ENCODE results near the gene HSD17B14. TPM values are rescaled to one million over a fixed set of nuclear protein-coding genes. Genes with fewer than 3 reads are reported as not detected.

The HSD17B14 gene
- total RNA-seq, 1 donor from 2014 or later, result 0.40 TPM

Other genes with a start within 250 kb of the HSD17B14 start
- gene SPACA4, start 229.7 kb downstream of the HSD17B14 start, total RNA-seq, result 0.64 TPM
- gene FAM83E, start 221.4 kb downstream of the HSD17B14 start, total RNA-seq, result 6.5 TPM
- gene RPL18, start 217.3 kb downstream of the HSD17B14 start, total RNA-seq, result 1,668 TPM
- gene SPHK2, start 217.0 kb downstream of the HSD17B14 start, total RNA-seq, result 7.7 TPM
- 6.7 TPM for gene DBP, start 199.1 kb downstream of the HSD17B14 start, total RNA-seq
- gene CA11, start 190.3 kb downstream of the HSD17B14 start, total RNA-seq, result 3.1 TPM
- gene NTN5, start 163.5 kb downstream of the HSD17B14 start, total RNA-seq, result not detected
- 101 TPM for gene FUT2, start 140.5 kb downstream of the HSD17B14 start, total RNA-seq
- 0.56 TPM for gene MAMSTR, start 116.8 kb downstream of the HSD17B14 start, total RNA-seq
- 7.3 TPM for gene RASIP1, start 95.9 kb downstream of the HSD17B14 start, total RNA-seq
- gene IZUMO1, start 89.6 kb downstream of the HSD17B14 start, total RNA-seq, result 1.3 TPM
- gene FUT1, start 83.8 kb downstream of the HSD17B14 start, total RNA-seq, result 6.1 TPM
- gene FGF21, start 81.0 kb downstream of the HSD17B14 start, total RNA-seq, result not detected
- gene BCAT2, start 25.5 kb downstream of the HSD17B14 start, total RNA-seq, result 31.0 TPM
- gene PLEKHA4, start 32.1 kb upstream of the HSD17B14 start, total RNA-seq, result 8.1 TPM
- gene PPP1R15A, start 35.9 kb upstream of the HSD17B14 start, total RNA-seq, result 30.0 TPM
- gene TULP2, start 62.3 kb upstream of the HSD17B14 start, total RNA-seq, result 0.24 TPM
- 104 TPM for gene NUCB1, start 63.8 kb upstream of the HSD17B14 start, total RNA-seq
- 1.2 TPM for gene DHDH, start 97.2 kb upstream of the HSD17B14 start, total RNA-seq
- 58.9 TPM for gene BAX, start 118.4 kb upstream of the HSD17B14 start, total RNA-seq
- 417 TPM for gene FTL, start 128.8 kb upstream of the HSD17B14 start, total RNA-seq
- gene GYS1, start 156.8 kb upstream of the HSD17B14 start, total RNA-seq, result 50.8 TPM
- 79.0 TPM for gene RUVBL2, start 157.4 kb upstream of the HSD17B14 start, total RNA-seq
- gene LHB, start 180.6 kb upstream of the HSD17B14 start, total RNA-seq, result not detected
- gene CGB3, start 187.8 kb upstream of the HSD17B14 start, total RNA-seq, result not detected
- gene CGB2, start 195.4 kb upstream of the HSD17B14 start, total RNA-seq, result not detected
- gene CGB1, start 200.4 kb upstream of the HSD17B14 start, total RNA-seq, result not detected
- gene CGB5, start 207.4 kb upstream of the HSD17B14 start, total RNA-seq, result not detected
- not detected for gene CGB8, start 212.6 kb upstream of the HSD17B14 start, total RNA-seq
- gene CGB7, start 221.3 kb upstream of the HSD17B14 start, total RNA-seq, result 0.52 TPM
- gene NTF4, start 228.3 kb upstream of the HSD17B14 start, total RNA-seq, result 5.6 TPM
- not detected for gene KCNA7, start 236.2 kb upstream of the HSD17B14 start, total RNA-seq
- 82.3 TPM for gene SNRNP70, start 249.0 kb upstream of the HSD17B14 start, total RNA-seq